Neutrophil (primary cell): ENCODE data around the gene CKLF.

Experiments used
- H3K27ac ChIP-seq: fragments of 200-600 bp; sonication (generic); 2 replicates; pipeline ENCODE4 v1.5.1; 2016; ENCODE audit warnings: mild to moderate bottlenecking, moderate library complexity
- H3K27me3 ChIP-seq: fragments of 200-600 bp; sonication (generic); 2 replicates; pipeline ENCODE4 v1.6.0; 2016; ENCODE audit warnings: mild to moderate bottlenecking
- H3K36me3 ChIP-seq: fragments of 200-600 bp; sonication (generic); 2 replicates; pipeline ENCODE4 v1.5.1; 2017
- H3K4me1 ChIP-seq, 2 experiments: fragments of 200-600 bp in 1 of 2; sonication (generic) in 1 of 2; 1 replicate in 1 of 2; 2 replicates in 1 of 2; pipeline versions ENCODE4 v1.5.1 to v1.6.1; 2013 to 2016; ENCODE audit warnings: low read depth in 1 of 2, low read length in 1 of 2, mild to moderate bottlenecking in 1 of 2, moderate library complexity in 1 of 2; ENCODE audit not compliant: control insufficient read depth in 1 of 2, insufficient read depth in 1 of 2
- H3K4me3 ChIP-seq, 2 experiments: fragments of 200-600 bp in 1 of 2; sonication (generic) in 1 of 2; 1 replicate in 1 of 2; 2 replicates in 1 of 2; pipeline ENCODE4 v1.5.1; 2013 to 2016; ENCODE audit warnings: low read depth in 1 of 2, low read length in 1 of 2, mild to moderate bottlenecking in 1 of 2, moderate library complexity in 1 of 2
- H3K9me3 ChIP-seq: fragments of 200-600 bp; sonication (generic); 2 replicates; pipeline ENCODE4 v1.5.1; 2016
- TF ChIP-seq, protein P1 (sequence below): fragments of 200-600 bp; sonication (generic); IDR thresholded peaks from 2 replicates; pipeline ENCODE4 v1.5.1; 2016; ENCODE audit warnings: antibody characterized with exemption

CKLF gene

GRCh38 chr16:66569827-66570405, 17.5 kb downstream of the CKLF start:
- TF ChIP-seq, protein P1, sequence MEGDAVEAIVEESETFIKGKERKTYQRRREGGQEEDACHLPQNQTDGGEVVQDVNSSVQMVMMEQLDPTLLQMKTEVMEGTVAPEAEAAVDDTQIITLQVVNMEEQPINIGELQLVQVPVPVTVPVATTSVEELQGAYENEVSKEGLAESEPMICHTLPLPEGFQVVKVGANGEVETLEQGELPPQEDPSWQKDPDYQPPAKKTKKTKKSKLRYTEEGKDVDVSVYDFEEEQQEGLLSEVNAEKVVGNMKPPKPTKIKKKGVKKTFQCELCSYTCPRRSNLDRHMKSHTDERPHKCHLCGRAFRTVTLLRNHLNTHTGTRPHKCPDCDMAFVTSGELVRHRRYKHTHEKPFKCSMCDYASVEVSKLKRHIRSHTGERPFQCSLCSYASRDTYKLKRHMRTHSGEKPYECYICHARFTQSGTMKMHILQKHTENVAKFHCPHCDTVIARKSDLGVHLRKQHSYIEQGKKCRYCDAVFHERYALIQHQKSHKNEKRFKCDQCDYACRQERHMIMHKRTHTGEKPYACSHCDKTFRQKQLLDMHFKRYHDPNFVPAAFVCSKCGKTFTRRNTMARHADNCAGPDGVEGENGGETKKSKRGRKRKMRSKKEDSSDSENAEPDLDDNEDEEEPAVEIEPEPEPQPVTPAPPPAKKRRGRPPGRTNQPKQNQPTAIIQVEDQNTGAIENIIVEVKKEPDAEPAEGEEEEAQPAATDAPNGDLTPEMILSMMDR: no peak
- Histone ChIP-seq H3K9me3 (no peaks in the 10 kb centered on the region), H3K36me3 (peaks cover 69% of the 10 kb centered on the region), H3K27me3 (no peaks in the 10 kb centered on the region), H3K27ac (peak overlapping the region; percentile 54), H3K4me1 (peaks cover 0 to 4% of the 10 kb centered on the region in 2 experiments), H3K4me3 (no peak overlapping the region)

GRCh38 chr16:66572356-66572755, 20.0 kb downstream of the CKLF start:
- Histone ChIP-seq H3K9me3 (no peaks in the 10 kb centered on the region), H3K4me3 (no peak overlapping the region), H3K27ac (peak overlapping the region; percentile 54), H3K36me3 (peaks cover 47% of the 10 kb centered on the region), H3K4me1 (peaks cover 0 to 4% of the 10 kb centered on the region in 2 experiments), H3K27me3 (peaks cover 8% of the 10 kb centered on the region)
- TF ChIP-seq, protein P1: no peak

DNA sequence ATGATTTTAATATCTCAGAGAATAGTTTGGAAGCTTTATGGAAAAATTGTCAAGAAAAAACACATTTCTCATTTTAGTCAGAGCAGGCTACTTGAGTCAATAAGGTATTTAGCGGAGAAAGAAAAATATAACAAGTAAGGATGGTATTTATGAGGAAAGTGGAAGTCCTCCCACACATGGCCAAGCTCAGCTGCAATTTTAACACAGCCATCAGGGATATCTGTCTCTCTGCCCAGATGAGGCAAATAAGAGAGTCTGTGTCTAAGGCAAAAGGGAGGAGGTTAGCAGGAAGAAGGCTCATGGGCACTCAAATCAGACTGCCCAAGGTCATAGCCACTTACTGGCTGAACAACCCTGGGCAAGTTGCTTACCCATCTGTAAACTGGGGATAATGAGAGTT, 21.7 kb downstream of the CKLF start:
- TF ChIP-seq, protein P1: no peak
- no peaks in the 10 kb centered on the region for H3K9me3 ChIP-seq
- peaks cover 34% of the 10 kb centered on the region for H3K36me3 ChIP-seq
- no peak overlapping the region for H3K4me3 ChIP-seq
- H3K27me3 ChIP-seq: peaks cover 25% of the 10 kb centered on the region
- peaks cover 6 to 12% of the 10 kb centered on the region in 2 experiments for H3K4me1 ChIP-seq
- no peak overlapping the region for H3K27ac ChIP-seq

GRCh38 chr16:66574531-66574930, 22.2 kb downstream of the CKLF start:
- TF ChIP-seq, protein P1: no peak
- Histone ChIP-seq H3K27ac (no peak overlapping the region), H3K27me3 (peaks cover 30% of the 10 kb centered on the region), H3K4me1 (peaks cover 10 to 16% of the 10 kb centered on the region in 2 experiments), H3K9me3 (no peaks in the 10 kb centered on the region), H3K36me3 (peaks cover 32% of the 10 kb centered on the region), H3K4me3 (no peak overlapping the region)

DNA sequence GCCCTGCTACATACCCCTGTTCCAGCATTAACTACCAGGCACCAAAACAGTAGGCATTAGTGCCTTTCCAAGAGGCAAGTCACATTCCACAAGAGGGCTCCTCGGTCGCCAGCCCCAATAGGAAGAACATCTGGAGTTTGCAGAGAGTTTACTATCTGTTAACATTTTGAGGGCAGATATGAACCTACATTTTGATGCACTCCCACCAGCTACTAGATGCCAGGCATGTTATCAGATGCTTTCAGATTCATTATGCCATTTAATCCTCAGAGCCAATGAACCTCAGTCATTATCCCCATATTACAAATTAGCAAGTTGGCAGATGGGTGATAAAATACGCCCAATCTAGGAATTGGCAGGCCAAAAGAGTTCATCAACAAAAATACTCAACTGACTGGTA, 22.7 kb downstream of the CKLF start:
- Histone ChIP-seq H3K4me3 (no peak overlapping the region), H3K36me3 (peaks cover 27% of the 10 kb centered on the region), H3K27me3 (peaks cover 35% of the 10 kb centered on the region), H3K4me1 (peaks cover 10 to 17% of the 10 kb centered on the region in 2 experiments), H3K9me3 (no peaks in the 10 kb centered on the region), H3K27ac (no peak overlapping the region)
- TF ChIP-seq, protein P1: no peak
